WTC11 (cell line): ENCODE results near the gene ARAF. TPM values are rescaled to one million over a fixed set of nuclear protein-coding genes. Genes with fewer than 3 reads are reported as not detected.

Experiments
- ATAC-seq: fragments of 200-7000 bp; cut with Tn5 transposase; 2 replicates; pipeline ENCODE4 v1.10.0; 2021; ENCODE audit warnings: mild to moderate bottlenecking, moderate library complexity
- CTCF ChIA-PET: fragments of 300-600 bp; sonication (Branson Sonifier 250); formaldehyde crosslinking; loops from one replicate; lab custom pipeline; 2021; ENCODE audit warnings: antibody characterized with exemption; lab: Charles Lee
- POLR2A ChIA-PET: fragments of 350-600 bp; sonication (Branson Sonifier 250); formaldehyde crosslinking; loops from one replicate; lab custom pipeline; 2021; ENCODE audit warnings: antibody characterized with exemption; lab: Charles Lee
- DNase-seq: peaks from one replicate; pipeline ENCODE4 v3.0.0; 2021; ENCODE audit warnings: low spot score
- H3K27ac Mint-ChIP-seq: 2 replicates; pipeline ENCODE4 v1.8.0; 2021; ENCODE audit warnings: mixed read lengths
- H3K27me3 Mint-ChIP-seq: 2 replicates; pipeline ENCODE4 v1.8.0; 2021; ENCODE audit warnings: low read depth, mild to moderate bottlenecking, moderate library complexity, mixed read lengths
- H3K36me3 Mint-ChIP-seq: 2 replicates; pipeline ENCODE4 v1.8.0; 2021; ENCODE audit warnings: mixed read lengths
- H3K4me1 Mint-ChIP-seq: 2 replicates; pipeline ENCODE4 v1.8.0; 2022; ENCODE audit warnings: mixed read lengths
- H3K4me3 Mint-ChIP-seq: 2 replicates; pipeline ENCODE4 v1.8.0; 2021; ENCODE audit warnings: mild to moderate bottlenecking, moderate library complexity, mixed read lengths
- H3K9me3 Mint-ChIP-seq: 2 replicates; pipeline ENCODE4 v1.8.0; 2021; ENCODE audit warnings: mixed read lengths
- ATF1 ChIP-seq: sonication (generic); formaldehyde crosslinking; IDR thresholded peaks from 2 replicates; pipeline ENCODE4 v1.8.1; 2023; ENCODE audit warnings: mild to moderate bottlenecking, moderate library complexity, missing genetic modification reagents
- CBFB ChIP-seq: sonication (generic); formaldehyde crosslinking; IDR thresholded peaks from 2 replicates; pipeline ENCODE4 v1.8.1; 2022; ENCODE audit warnings: mild to moderate bottlenecking, low read depth, missing genetic modification reagents
- EMX1 ChIP-seq: fragments of 250-450 bp; sonication (Bioruptor Pico); IDR thresholded peaks from 2 replicates; pipeline ENCODE4 v1.8.0; 2021; ENCODE audit warnings: mild to moderate bottlenecking
- ESRRA ChIP-seq: sonication (generic); formaldehyde crosslinking; IDR thresholded peaks from 2 replicates; pipeline ENCODE4 v1.8.1; 2022; ENCODE audit warnings: mild to moderate bottlenecking, missing genetic modification reagents, borderline replicate concordance
- ETV6 ChIP-seq: sonication (generic); formaldehyde crosslinking; IDR thresholded peaks from 2 replicates; pipeline ENCODE4 v1.8.1; 2022; ENCODE audit warnings: mild to moderate bottlenecking, missing genetic modification reagents
- FOXJ3 ChIP-seq: sonication (generic); formaldehyde crosslinking; IDR thresholded peaks from 2 replicates; pipeline ENCODE4 v1.9.0; 2021; ENCODE audit warnings: missing genetic modification reagents, mild to moderate bottlenecking, borderline replicate concordance
- JAZF1 ChIP-seq: fragments of 250-450 bp; sonication (Bioruptor Pico); IDR thresholded peaks from 2 replicates; pipeline ENCODE4 v1.9.0; 2021; ENCODE audit warnings: moderate library complexity, mild to moderate bottlenecking, inconsistent platforms
- JUN ChIP-seq: sonication (generic); formaldehyde crosslinking; IDR thresholded peaks from 2 replicates; pipeline ENCODE4 v1.8.0; 2023; ENCODE audit warnings: mild to moderate bottlenecking, missing genetic modification reagents
- KAT7 ChIP-seq: sonication (generic); formaldehyde crosslinking; IDR thresholded peaks from 2 replicates; pipeline ENCODE4 v1.8.1; 2023; ENCODE audit warnings: missing genetic modification reagents, mild to moderate bottlenecking, borderline replicate concordance
- MYBL2 ChIP-seq: sonication (generic); formaldehyde crosslinking; IDR thresholded peaks from 2 replicates; pipeline ENCODE4 v1.8.1; 2023; ENCODE audit warnings: mild to moderate bottlenecking, moderate library complexity, missing genetic modification reagents
- NR2C2 ChIP-seq: sonication (generic); formaldehyde crosslinking; IDR thresholded peaks from 2 replicates; pipeline ENCODE4 v1.8.0; 2022; ENCODE audit warnings: mild to moderate bottlenecking, missing genetic modification reagents
- NR3C1 ChIP-seq: sonication (generic); formaldehyde crosslinking; conservative IDR thresholded peaks from 2 replicates; pipeline ENCODE4 v1.8.1; 2023; ENCODE audit warnings: low read depth, mild to moderate bottlenecking, missing genetic modification reagents
- OVOL2 ChIP-seq: fragments of 250-450 bp; sonication (Bioruptor Pico); IDR thresholded peaks from 2 replicates; pipeline ENCODE4 v1.9.0; 2021; ENCODE audit warnings: mild to moderate bottlenecking, borderline replicate concordance
- RELA ChIP-seq: sonication (generic); formaldehyde crosslinking; IDR thresholded peaks from 2 replicates; pipeline ENCODE4 v1.8.1; 2022; ENCODE audit warnings: missing genetic modification reagents, mild to moderate bottlenecking, borderline replicate concordance
- TEAD1 ChIP-seq: sonication (generic); formaldehyde crosslinking; IDR thresholded peaks from 2 replicates; pipeline ENCODE4 v1.8.0; 2022; ENCODE audit warnings: mild to moderate bottlenecking, missing genetic modification reagents
- TEAD4 ChIP-seq: sonication (generic); formaldehyde crosslinking; IDR thresholded peaks from 2 replicates; pipeline ENCODE4 v1.8.0; 2022; ENCODE audit warnings: mild to moderate bottlenecking, missing genetic modification reagents
- ZNF121 ChIP-seq: sonication (generic); formaldehyde crosslinking; IDR thresholded peaks from 2 replicates; pipeline ENCODE4 v1.8.0; 2023; ENCODE audit warnings: missing genetic modification reagents
- ZNF138 ChIP-seq: sonication (generic); formaldehyde crosslinking; conservative IDR thresholded peaks from 2 replicates; pipeline ENCODE4 v1.8.1; 2022; ENCODE audit warnings: mild to moderate bottlenecking, moderate library complexity, missing genetic modification reagents
- ZNF263 ChIP-seq: sonication (generic); formaldehyde crosslinking; IDR thresholded peaks from 2 replicates; pipeline ENCODE4 v1.8.1; 2022; ENCODE audit warnings: low read depth, mild to moderate bottlenecking, moderate library complexity, missing genetic modification reagents
- ZNF423 ChIP-seq: fragments of 250-450 bp; sonication (Bioruptor Pico); IDR thresholded peaks from 2 replicates; pipeline ENCODE4 v2.1.2; 2022; ENCODE audit warnings: mild to moderate bottlenecking, moderate library complexity
- total RNA-seq: library from RNA; stranded (reverse); gene quantifications from 3 replicates; pipeline ENCODE4 v1.2.3, GENCODE V29; 2021
- TF ChIP-seq, protein P1 (sequence below): sonication (generic); formaldehyde crosslinking; IDR thresholded peaks from 2 replicates; pipeline ENCODE4 v1.8.0; 2022; ENCODE audit warnings: mild to moderate bottlenecking, missing genetic modification reagents
- TF ChIP-seq, protein P2 (sequence below): fragments of 250-450 bp; sonication (Bioruptor Pico); IDR thresholded peaks from 2 replicates; pipeline ENCODE4 v1.9.0; 2021; ENCODE audit warnings: mild to moderate bottlenecking
- TF ChIP-seq, protein P3 (sequence below): sonication (generic); formaldehyde crosslinking; IDR thresholded peaks from 2 replicates; pipeline ENCODE4 v1.8.1; 2022; ENCODE audit warnings: mild to moderate bottlenecking, missing genetic modification reagents, moderate library complexity, borderline replicate concordance
- TF ChIP-seq, protein P4 (sequence below): fragments of 250-450 bp; sonication (Bioruptor Pico); IDR thresholded peaks from 2 replicates; pipeline ENCODE4 v1.9.0; 2021; ENCODE audit warnings: moderate library complexity, mild to moderate bottlenecking, inconsistent platforms, borderline replicate concordance

The ARAF gene
- total RNA-seq, 1 experiment from 2014 or later, result 55.1 TPM

DNA sequence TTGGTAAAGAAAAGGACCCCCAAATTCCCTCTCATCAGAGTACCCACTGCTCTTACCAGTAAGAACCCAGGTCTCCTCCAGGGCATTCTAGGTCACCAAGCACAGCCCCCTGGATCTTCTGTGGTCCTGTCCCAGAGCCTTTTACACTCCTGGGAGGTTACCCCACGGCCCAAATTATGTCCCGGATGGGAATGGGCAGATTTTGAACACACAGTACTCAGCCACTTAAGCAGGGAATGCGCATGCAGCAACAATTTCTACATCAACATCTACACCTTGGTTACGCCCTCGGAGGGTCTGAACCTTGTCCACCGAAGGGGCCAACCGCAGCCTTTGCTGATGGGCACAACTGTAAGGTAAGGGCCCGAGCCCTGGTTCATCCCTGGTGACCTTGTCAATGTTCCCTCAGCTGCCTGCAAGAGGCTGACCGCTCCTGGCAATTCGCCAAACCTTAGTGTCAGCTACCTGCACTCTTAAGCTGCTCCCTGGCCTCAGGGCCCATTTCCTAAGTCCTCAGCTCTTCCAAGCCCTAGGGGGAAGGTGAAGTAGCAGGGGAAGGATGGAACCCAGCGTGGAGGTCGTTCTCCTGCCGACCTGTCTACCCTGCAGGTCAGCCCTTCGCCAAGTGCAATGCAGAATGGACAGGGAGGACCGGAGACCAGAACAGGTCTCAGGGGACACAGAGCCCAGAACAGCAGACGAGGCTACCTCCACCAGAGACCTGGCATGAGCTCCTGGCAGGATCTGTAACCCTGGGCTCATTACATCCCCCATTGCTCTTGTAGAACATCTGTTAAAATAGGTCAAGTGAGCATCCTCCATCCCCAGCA lies 27.1 kb downstream of the ARAF start:
- no peaks in the 10 kb centered on the region for H3K9me3 Mint-ChIP-seq
- POLR2A ChIA-PET, result no interaction called here
- CTCF ChIA-PET, result no interaction called here
- no peaks in the 10 kb centered on the region for H3K36me3 Mint-ChIP-seq
- no peak for DNase-seq
- no peak for ATAC-seq
- peaks cover 21% of the 10 kb centered on the region for H3K4me1 Mint-ChIP-seq
- H3K27ac Mint-ChIP-seq, result no peak overlapping the region
- TF ChIP-seq ZNF423 (CRISPR knock-in tag), result no peak
- TF ChIP-seq NR2C2 (CRISPR knock-in tag), result no peak
- TF ChIP-seq MYBL2 (CRISPR knock-in tag), result no peak
- no peak for TF ChIP-seq TEAD1
- TF ChIP-seq ZNF121, result no peak
- H3K4me3 Mint-ChIP-seq, result no peak overlapping the region
- H3K27me3 Mint-ChIP-seq, result no peaks in the 10 kb centered on the region; the same call in 1 of the 2 replicates

DNA sequence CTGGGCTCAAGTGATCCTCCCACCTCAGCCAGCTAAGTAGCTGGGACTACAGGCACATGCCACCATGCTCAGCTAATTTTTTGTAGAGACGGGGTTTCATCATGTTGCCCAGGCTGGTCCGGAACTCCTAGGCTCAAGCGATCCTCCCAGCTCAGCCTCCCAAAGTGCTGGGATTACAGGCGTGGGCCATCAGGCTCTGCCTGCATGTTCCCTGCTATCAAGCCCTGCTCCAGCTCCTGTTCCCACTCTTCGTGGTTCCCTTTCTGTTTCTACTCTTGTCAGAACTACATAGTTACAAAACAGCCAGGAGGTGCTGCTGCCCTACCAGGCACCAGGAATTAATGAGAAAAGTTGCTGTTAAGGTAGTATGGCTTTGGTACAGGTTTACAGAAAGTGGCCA lies 30.0 kb downstream of the ARAF start:
- ATAC-seq (no peak), DNase-seq (no peak)
- POLR2A ChIA-PET, result no interaction called here
- no peak overlapping the region for H3K4me3 Mint-ChIP-seq
- no peaks in the 10 kb centered on the region for H3K9me3 Mint-ChIP-seq
- no peaks in the 10 kb centered on the region for H3K27me3 Mint-ChIP-seq
- no peak overlapping the region for H3K27ac Mint-ChIP-seq
- peaks cover 11% of the 10 kb centered on the region for H3K4me1 Mint-ChIP-seq
- CTCF ChIA-PET, result no interaction called here
- TF ChIP-seq ZNF423 (CRISPR knock-in tag) (no peak), JUN (no peak), ETV6 (CRISPR knock-in tag) (no peak), ESRRA (CRISPR knock-in tag) (no peak), RELA (CRISPR knock-in tag) (no peak), FOXJ3 (CRISPR knock-in tag) (no peak), ZNF138 (CRISPR knock-in tag) (no peak), ZNF263 (CRISPR knock-in tag) (no peak), TEAD4 (no peak), KAT7 (no peak), OVOL2 (CRISPR knock-in tag) (no peak), CBFB (CRISPR knock-in tag) (no peak), JAZF1 (no peak), NR3C1 (CRISPR knock-in tag) (no peak), ATF1 (CRISPR knock-in tag) (no peak), EMX1 (CRISPR knock-in tag) (no peak)
- TF ChIP-seq, protein P1, sequence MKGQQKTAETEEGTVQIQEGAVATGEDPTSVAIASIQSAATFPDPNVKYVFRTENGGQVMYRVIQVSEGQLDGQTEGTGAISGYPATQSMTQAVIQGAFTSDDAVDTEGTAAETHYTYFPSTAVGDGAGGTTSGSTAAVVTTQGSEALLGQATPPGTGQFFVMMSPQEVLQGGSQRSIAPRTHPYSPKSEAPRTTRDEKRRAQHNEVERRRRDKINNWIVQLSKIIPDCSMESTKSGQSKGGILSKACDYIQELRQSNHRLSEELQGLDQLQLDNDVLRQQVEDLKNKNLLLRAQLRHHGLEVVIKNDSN, result no peak
- TF ChIP-seq, protein P2, sequence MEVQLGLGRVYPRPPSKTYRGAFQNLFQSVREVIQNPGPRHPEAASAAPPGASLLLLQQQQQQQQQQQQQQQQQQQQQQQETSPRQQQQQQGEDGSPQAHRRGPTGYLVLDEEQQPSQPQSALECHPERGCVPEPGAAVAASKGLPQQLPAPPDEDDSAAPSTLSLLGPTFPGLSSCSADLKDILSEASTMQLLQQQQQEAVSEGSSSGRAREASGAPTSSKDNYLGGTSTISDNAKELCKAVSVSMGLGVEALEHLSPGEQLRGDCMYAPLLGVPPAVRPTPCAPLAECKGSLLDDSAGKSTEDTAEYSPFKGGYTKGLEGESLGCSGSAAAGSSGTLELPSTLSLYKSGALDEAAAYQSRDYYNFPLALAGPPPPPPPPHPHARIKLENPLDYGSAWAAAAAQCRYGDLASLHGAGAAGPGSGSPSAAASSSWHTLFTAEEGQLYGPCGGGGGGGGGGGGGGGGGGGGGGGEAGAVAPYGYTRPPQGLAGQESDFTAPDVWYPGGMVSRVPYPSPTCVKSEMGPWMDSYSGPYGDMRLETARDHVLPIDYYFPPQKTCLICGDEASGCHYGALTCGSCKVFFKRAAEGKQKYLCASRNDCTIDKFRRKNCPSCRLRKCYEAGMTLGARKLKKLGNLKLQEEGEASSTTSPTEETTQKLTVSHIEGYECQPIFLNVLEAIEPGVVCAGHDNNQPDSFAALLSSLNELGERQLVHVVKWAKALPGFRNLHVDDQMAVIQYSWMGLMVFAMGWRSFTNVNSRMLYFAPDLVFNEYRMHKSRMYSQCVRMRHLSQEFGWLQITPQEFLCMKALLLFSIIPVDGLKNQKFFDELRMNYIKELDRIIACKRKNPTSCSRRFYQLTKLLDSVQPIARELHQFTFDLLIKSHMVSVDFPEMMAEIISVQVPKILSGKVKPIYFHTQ (CRISPR knock-in tag), result no peak
- TF ChIP-seq, protein P3, sequence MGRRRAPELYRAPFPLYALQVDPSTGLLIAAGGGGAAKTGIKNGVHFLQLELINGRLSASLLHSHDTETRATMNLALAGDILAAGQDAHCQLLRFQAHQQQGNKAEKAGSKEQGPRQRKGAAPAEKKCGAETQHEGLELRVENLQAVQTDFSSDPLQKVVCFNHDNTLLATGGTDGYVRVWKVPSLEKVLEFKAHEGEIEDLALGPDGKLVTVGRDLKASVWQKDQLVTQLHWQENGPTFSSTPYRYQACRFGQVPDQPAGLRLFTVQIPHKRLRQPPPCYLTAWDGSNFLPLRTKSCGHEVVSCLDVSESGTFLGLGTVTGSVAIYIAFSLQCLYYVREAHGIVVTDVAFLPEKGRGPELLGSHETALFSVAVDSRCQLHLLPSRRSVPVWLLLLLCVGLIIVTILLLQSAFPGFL, result no peak
- TF ChIP-seq, protein P4, sequence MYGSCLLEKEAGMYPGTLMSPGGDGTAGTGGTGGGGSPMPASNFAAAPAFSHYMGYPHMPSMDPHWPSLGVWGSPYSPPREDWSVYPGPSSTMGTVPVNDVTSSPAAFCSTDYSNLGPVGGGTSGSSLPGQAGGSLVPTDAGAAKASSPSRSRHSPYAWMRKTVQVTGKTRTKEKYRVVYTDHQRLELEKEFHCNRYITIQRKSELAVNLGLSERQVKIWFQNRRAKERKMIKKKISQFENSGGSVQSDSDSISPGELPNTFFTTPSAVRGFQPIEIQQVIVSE, result no peak
- no peaks in the 10 kb centered on the region for H3K36me3 Mint-ChIP-seq
